A549 (cell line): ENCODE data around the gene TSPAN18.

ENCODE experiments used
- TF ChIP-seq, protein P1 (sequence below): fragments of >200 bp; sonication (Bioruptor Twin); formaldehyde crosslinking; IDR thresholded peaks from 3 replicates; pipeline ENCODE4 v1.5.1; 2016
- TF ChIP-seq, protein P2 (sequence below): fragments of 200-600 bp; sonication (generic); IDR thresholded peaks from 2 replicates; pipeline ENCODE4 v1.6.1; 2016; ENCODE audit warnings: antibody characterized with exemption, mild to moderate bottlenecking, moderate library complexity
- TF ChIP-seq, protein P3 (sequence below): IDR thresholded peaks from 2 replicates; pipeline ENCODE4 v1.6.1; 2012

DNA sequence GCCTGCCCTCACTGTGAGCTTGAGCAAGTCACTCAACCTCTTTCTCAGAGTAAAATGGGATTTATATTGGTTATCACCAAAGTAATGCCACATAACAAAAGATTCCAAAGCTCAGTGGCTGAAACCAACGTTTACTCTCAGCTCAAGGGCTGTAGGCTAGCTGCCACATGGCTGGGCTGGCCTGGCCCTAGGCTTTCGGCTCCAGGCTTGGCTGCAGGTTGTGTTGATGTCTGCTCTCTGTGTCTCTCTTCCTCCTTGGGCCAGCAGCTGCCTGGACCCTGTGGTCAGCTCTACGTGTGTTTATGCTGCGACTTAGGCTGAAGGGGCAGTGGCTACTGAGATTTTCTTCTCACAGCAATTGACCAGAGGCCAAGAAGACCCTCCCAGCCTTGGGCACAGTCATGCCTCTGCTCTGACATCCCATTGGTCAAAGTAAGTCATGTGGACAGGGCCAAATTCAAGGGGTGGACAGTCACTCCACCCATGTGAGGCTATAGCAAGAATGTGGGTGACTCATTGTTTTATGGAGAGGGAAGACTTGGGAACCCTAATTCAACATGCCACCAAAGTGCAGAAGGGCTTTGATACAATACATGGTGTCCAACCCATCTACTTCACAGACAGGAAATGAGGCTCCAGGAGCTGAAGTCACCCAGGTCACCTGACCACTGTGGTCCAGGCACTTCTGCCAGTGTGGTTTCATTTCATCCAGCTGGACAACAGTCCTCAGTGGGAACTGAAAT is 90.6 kb downstream of the TSPAN18 start:
- TF ChIP-seq, protein P1, sequence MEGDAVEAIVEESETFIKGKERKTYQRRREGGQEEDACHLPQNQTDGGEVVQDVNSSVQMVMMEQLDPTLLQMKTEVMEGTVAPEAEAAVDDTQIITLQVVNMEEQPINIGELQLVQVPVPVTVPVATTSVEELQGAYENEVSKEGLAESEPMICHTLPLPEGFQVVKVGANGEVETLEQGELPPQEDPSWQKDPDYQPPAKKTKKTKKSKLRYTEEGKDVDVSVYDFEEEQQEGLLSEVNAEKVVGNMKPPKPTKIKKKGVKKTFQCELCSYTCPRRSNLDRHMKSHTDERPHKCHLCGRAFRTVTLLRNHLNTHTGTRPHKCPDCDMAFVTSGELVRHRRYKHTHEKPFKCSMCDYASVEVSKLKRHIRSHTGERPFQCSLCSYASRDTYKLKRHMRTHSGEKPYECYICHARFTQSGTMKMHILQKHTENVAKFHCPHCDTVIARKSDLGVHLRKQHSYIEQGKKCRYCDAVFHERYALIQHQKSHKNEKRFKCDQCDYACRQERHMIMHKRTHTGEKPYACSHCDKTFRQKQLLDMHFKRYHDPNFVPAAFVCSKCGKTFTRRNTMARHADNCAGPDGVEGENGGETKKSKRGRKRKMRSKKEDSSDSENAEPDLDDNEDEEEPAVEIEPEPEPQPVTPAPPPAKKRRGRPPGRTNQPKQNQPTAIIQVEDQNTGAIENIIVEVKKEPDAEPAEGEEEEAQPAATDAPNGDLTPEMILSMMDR: no peak
- TF ChIP-seq, protein P2, sequence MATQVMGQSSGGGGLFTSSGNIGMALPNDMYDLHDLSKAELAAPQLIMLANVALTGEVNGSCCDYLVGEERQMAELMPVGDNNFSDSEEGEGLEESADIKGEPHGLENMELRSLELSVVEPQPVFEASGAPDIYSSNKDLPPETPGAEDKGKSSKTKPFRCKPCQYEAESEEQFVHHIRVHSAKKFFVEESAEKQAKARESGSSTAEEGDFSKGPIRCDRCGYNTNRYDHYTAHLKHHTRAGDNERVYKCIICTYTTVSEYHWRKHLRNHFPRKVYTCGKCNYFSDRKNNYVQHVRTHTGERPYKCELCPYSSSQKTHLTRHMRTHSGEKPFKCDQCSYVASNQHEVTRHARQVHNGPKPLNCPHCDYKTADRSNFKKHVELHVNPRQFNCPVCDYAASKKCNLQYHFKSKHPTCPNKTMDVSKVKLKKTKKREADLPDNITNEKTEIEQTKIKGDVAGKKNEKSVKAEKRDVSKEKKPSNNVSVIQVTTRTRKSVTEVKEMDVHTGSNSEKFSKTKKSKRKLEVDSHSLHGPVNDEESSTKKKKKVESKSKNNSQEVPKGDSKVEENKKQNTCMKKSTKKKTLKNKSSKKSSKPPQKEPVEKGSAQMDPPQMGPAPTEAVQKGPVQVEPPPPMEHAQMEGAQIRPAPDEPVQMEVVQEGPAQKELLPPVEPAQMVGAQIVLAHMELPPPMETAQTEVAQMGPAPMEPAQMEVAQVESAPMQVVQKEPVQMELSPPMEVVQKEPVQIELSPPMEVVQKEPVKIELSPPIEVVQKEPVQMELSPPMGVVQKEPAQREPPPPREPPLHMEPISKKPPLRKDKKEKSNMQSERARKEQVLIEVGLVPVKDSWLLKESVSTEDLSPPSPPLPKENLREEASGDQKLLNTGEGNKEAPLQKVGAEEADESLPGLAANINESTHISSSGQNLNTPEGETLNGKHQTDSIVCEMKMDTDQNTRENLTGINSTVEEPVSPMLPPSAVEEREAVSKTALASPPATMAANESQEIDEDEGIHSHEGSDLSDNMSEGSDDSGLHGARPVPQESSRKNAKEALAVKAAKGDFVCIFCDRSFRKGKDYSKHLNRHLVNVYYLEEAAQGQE: no peak
- TF ChIP-seq, protein P3, sequence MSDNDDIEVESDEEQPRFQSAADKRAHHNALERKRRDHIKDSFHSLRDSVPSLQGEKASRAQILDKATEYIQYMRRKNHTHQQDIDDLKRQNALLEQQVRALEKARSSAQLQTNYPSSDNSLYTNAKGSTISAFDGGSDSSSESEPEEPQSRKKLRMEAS: no peak
